Uterus (tissue), 2 donors: ENCODE measurements around the gene CRTC2.

Experiments used
- POLR2A ChIP-seq, 2 donors: fragments of 450-650 bp; IDR thresholded peaks; one replicate each; pipeline ENCODE4 v1.6.1; 2016; ENCODE audit warnings: antibody characterized with exemption in 2 of 2, mild to moderate bottlenecking in 1 of 2, moderate library complexity in 1 of 2
- TF ChIP-seq, protein P1 (sequence below), 4 experiments: fragments of 200-600 bp in 2 of 4; fragments of 450-650 bp in 2 of 4; sonication (generic) in 2 of 4; IDR thresholded peaks; one replicate each; pipeline ENCODE4 v1.5.1; 2016 to 2019; ENCODE audit warnings: antibody characterized with exemption in 4 of 4, mild to moderate bottlenecking in 2 of 4, moderate library complexity in 1 of 4

DNA sequence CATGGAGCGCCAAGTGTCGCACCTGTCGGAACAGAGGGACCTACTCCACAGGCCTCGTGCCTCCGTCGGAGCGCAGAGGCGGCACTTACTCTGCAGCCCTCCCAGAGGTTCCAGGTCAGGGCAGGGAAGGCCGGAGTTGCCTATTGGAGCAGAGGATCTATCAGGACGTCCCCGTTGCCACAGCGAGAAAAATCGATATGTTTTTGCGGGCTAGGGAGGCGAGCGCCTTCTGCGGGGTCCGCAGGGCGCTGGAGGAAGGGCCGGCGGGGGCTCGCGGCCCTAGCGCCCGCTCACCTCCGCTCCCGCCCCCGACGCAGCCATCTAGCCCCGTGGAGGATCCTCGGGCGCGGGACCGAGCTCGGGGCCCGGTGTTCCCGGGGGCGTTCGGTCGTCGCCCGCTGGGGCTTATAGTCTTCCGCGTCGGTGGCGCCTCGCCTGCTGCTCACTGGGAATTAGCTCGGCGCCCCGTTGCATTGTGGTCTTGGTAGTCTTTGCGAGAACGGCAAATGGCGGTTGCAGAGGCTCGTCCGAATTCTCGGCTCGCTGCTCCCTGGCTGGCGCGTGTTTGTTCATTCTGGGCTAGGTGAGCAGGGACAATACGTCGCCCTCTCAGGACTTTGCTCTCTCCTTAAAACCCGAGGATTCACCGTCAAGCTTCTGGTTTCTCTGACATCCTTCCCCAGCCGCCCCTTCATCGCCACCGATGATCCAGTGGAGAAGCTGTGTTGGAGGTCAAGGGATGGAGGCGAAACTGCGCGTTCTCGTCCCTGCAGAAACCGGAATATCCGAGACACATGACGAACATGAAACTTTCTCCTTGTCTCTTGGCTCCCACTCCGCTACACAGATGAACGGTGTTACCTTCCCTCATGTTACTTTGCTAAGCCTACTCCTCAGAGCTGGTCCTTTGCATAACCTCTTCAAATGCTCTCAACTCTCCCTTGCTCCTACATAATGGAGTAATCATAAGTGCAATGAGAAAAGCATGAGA lies 19.1 kb upstream of the CRTC2 start, which contains the start of gene JTB:
- TF ChIP-seq, protein P1, sequence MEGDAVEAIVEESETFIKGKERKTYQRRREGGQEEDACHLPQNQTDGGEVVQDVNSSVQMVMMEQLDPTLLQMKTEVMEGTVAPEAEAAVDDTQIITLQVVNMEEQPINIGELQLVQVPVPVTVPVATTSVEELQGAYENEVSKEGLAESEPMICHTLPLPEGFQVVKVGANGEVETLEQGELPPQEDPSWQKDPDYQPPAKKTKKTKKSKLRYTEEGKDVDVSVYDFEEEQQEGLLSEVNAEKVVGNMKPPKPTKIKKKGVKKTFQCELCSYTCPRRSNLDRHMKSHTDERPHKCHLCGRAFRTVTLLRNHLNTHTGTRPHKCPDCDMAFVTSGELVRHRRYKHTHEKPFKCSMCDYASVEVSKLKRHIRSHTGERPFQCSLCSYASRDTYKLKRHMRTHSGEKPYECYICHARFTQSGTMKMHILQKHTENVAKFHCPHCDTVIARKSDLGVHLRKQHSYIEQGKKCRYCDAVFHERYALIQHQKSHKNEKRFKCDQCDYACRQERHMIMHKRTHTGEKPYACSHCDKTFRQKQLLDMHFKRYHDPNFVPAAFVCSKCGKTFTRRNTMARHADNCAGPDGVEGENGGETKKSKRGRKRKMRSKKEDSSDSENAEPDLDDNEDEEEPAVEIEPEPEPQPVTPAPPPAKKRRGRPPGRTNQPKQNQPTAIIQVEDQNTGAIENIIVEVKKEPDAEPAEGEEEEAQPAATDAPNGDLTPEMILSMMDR (IDR thresholded peaks at IDR 0.05): peak in 2 of 4 experiments; percentile 22 to 25
- peak; percentile 87 to 90 for TF ChIP-seq POLR2A (IDR thresholded peaks at IDR 0.05)
